HCT116 (cell line): ENCODE measurements around the gene ATG101.

ENCODE experiments used
- ATF3 ChIP-seq: IDR thresholded peaks from 2 replicates; pipeline ENCODE4 v1.6.1; 2012
- CEBPB ChIP-seq: IDR thresholded peaks from 2 replicates; pipeline ENCODE4 v1.6.1; 2012; ENCODE audit warnings: low read depth
- CTCF ChIP-seq, 3 experiments: fragments of 200-600 bp in 1 of 3; sonication (generic) in 1 of 3; IDR thresholded peaks in 2 of 3; conservative IDR thresholded peaks in 1 of 3; 2 replicates each; pipeline ENCODE4 v1.5.1; 2012 to 2017; ENCODE audit warnings: low read depth in 2 of 3, low read length in 2 of 3, antibody characterized with exemption in 1 of 3, borderline replicate concordance in 1 of 3, control low read depth in 1 of 3, mild to moderate bottlenecking in 1 of 3, mixed read lengths in 1 of 3, mixed run types in 1 of 3, moderate library complexity in 1 of 3; ENCODE audit not compliant: insufficient read depth in 1 of 3
- MAX ChIP-seq: IDR thresholded peaks from 2 replicates; pipeline ENCODE4 v1.6.1; 2012
- POLR2AphosphoS5 ChIP-seq: IDR thresholded peaks from 2 replicates; pipeline ENCODE4 v1.6.1; 2011; ENCODE audit warnings: mild to moderate bottlenecking, low read depth, low read length, moderate library complexity
- SIN3A ChIP-seq: IDR thresholded peaks from 2 replicates; pipeline ENCODE4 v1.6.1; 2012; ENCODE audit warnings: low read depth
- TCF7L2 ChIP-seq: IDR thresholded peaks from 2 replicates; pipeline ENCODE4 v1.7.0; 2011; ENCODE audit warnings: borderline replicate concordance, inconsistent platforms; ENCODE audit not compliant: insufficient read depth, insufficient read length; ENCODE audit errors: extremely low read depth

DNA sequence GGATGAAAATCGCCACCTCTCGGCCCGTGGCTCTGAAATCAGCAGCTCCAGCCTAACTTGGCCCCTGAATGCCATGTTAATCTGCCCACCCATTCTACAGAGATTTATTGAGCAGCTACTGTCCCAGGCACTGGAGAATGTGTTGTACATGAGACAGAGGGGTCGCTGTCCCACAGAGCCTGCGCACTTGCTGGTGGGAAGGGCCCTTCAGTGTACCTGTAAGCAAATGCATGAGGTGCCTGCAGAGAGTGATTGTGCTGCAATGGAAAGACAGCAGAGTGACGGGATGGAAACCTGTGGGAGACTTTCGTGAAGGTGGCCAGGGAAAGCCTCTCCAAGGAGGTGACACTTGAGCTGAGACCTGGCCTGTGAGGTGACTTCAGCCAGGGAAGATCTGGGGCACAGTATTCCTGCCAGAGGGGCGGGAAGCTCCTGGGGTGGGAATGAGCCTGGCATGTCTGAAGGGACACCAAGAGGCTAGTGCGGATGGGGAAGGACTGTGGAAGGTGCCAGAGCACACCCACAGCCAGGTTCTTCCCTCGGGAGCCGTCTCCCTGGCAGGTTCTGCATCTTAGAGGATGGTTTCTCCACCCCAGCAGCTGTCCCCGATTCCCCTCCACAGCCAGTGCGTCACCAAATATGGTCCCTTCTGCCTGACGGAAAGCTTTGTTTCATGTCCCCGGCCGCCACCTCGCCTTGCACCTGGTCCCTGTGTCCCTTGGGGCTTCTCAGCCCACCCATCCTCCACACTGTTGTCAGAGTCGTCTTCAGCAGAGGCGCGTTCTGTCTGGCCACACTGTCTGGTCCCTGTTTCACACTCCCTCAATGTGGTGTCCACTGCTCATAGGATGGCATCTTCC is 18.4 kb downstream of the ATG101 start:
- TF ChIP-seq CTCF (IDR thresholded peaks at IDR 0.05 in 2 of 3, conservative IDR thresholded peaks at IDR 0.05 in 1 of 3; ENCODE audit: borderline replicate concordance in 1 of 3, insufficient read depth in 1 of 3, low read depth in 2 of 3, low read length in 2 of 3) (no peak), ATF3 (no peak), POLR2AphosphoS5 (no peak), TCF7L2 (no peak), CEBPB (no peak), MAX (no peak), SIN3A (no peak)
